ENCODE data around the gene PIK3R5.

DNA sequence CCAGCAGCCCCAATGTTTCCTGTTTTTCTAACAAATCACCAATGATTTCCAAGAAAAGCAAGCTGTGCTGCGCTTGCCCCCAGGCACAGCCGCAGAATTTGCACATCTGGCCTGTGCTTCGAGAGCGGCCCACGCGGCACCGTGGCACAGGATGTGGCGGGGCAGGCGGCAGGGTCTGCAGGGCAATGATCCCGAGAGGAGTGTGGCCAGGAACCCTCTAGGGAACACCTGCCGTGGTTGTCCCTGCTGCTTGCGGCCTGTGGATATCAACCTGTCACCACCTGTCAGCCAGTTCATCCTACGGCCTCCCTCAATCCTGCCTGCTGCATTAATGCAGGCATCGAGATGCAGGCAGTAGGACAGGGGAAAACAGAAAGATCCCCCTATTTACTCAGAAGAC, 24.0 kb downstream of the PIK3R5 start:
- TF ChIP-seq, protein P1, sequence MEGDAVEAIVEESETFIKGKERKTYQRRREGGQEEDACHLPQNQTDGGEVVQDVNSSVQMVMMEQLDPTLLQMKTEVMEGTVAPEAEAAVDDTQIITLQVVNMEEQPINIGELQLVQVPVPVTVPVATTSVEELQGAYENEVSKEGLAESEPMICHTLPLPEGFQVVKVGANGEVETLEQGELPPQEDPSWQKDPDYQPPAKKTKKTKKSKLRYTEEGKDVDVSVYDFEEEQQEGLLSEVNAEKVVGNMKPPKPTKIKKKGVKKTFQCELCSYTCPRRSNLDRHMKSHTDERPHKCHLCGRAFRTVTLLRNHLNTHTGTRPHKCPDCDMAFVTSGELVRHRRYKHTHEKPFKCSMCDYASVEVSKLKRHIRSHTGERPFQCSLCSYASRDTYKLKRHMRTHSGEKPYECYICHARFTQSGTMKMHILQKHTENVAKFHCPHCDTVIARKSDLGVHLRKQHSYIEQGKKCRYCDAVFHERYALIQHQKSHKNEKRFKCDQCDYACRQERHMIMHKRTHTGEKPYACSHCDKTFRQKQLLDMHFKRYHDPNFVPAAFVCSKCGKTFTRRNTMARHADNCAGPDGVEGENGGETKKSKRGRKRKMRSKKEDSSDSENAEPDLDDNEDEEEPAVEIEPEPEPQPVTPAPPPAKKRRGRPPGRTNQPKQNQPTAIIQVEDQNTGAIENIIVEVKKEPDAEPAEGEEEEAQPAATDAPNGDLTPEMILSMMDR (IDR thresholded peaks at IDR 0.05 in 2 of 3, conservative IDR thresholded peaks at IDR 0.05 in 1 of 3; ENCODE audit: borderline replicate concordance in 1 of 3, insufficient read depth in 1 of 3, low read depth in 2 of 3, low read length in 2 of 3), result no peak
- TF ChIP-seq, protein P2, sequence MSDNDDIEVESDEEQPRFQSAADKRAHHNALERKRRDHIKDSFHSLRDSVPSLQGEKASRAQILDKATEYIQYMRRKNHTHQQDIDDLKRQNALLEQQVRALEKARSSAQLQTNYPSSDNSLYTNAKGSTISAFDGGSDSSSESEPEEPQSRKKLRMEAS (IDR thresholded peaks at IDR 0.05), result no peak
- TF ChIP-seq, protein P3, sequence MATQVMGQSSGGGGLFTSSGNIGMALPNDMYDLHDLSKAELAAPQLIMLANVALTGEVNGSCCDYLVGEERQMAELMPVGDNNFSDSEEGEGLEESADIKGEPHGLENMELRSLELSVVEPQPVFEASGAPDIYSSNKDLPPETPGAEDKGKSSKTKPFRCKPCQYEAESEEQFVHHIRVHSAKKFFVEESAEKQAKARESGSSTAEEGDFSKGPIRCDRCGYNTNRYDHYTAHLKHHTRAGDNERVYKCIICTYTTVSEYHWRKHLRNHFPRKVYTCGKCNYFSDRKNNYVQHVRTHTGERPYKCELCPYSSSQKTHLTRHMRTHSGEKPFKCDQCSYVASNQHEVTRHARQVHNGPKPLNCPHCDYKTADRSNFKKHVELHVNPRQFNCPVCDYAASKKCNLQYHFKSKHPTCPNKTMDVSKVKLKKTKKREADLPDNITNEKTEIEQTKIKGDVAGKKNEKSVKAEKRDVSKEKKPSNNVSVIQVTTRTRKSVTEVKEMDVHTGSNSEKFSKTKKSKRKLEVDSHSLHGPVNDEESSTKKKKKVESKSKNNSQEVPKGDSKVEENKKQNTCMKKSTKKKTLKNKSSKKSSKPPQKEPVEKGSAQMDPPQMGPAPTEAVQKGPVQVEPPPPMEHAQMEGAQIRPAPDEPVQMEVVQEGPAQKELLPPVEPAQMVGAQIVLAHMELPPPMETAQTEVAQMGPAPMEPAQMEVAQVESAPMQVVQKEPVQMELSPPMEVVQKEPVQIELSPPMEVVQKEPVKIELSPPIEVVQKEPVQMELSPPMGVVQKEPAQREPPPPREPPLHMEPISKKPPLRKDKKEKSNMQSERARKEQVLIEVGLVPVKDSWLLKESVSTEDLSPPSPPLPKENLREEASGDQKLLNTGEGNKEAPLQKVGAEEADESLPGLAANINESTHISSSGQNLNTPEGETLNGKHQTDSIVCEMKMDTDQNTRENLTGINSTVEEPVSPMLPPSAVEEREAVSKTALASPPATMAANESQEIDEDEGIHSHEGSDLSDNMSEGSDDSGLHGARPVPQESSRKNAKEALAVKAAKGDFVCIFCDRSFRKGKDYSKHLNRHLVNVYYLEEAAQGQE (IDR thresholded peaks at IDR 0.05; ENCODE audit: low read depth), result no peak
- TF ChIP-seq, protein P4, sequence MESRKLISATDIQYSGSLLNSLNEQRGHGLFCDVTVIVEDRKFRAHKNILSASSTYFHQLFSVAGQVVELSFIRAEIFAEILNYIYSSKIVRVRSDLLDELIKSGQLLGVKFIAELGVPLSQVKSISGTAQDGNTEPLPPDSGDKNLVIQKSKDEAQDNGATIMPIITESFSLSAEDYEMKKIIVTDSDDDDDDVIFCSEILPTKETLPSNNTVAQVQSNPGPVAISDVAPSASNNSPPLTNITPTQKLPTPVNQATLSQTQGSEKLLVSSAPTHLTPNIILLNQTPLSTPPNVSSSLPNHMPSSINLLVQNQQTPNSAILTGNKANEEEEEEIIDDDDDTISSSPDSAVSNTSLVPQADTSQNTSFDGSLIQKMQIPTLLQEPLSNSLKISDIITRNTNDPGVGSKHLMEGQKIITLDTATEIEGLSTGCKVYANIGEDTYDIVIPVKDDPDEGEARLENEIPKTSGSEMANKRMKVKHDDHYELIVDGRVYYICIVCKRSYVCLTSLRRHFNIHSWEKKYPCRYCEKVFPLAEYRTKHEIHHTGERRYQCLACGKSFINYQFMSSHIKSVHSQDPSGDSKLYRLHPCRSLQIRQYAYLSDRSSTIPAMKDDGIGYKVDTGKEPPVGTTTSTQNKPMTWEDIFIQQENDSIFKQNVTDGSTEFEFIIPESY (IDR thresholded peaks at IDR 0.05; ENCODE audit: extremely low read depth, insufficient replicate concordance, low read length), result no peak
- no peak for TF ChIP-seq POLR2AphosphoS5 (IDR thresholded peaks at IDR 0.05; ENCODE audit: low read depth, low read length)

Measured in HCT116 (cell line).